ENCODE data around the gene ANTXR1. TPM values are rescaled to one million over a fixed set of nuclear protein-coding genes. Genes with fewer than 3 reads are reported as not detected.

Gene ANTXR1
- total and polyA plus RNA-seq, 2 of the 8 experiments (the other 6 are each of a cell fraction or from before 2014, with no cell fraction given), result 15.8 to 44.3 TPM

- Histone ChIP-seq H3K4me3 (ENCODE audit: extremely low read depth in 1 of 4, insufficient read depth in 2 of 4, low read depth in 3 of 4, low read length in 4 of 4) (no peak overlapping the region), H3K23me2 (ENCODE audit: low read depth, low read length) (no peaks in the 10 kb centered on the region), H3K4me2 (ENCODE audit: insufficient read depth in 1 of 2, low read depth in 2 of 2, low read length in 2 of 2) (no peak overlapping the region), H3K4me1 (replicated peaks in 1 of 4; ENCODE audit: control insufficient read depth in 3 of 4, insufficient read depth in 4 of 4, low read length in 3 of 4) (no peaks in the 10 kb centered on the region), H2BK120ac (replicated peaks; ENCODE audit: low read depth, low read length) (no peak overlapping the region), H3K23ac (ENCODE audit: insufficient read length) (no peak overlapping the region), H3K14ac (ENCODE audit: insufficient read length) (no peak overlapping the region), H3K9ac (replicated peaks in 1 of 4; ENCODE audit: extremely low read depth in 1 of 4, low read depth in 3 of 4, low read length in 3 of 4) (no peak overlapping the region), H3K27ac (ENCODE audit: low read depth, low read length) (no peak overlapping the region), H3K79me1 (ENCODE audit: low read depth, low read length) (no peaks in the 10 kb centered on the region), H4K20me1 (replicated peaks in 1 of 2; ENCODE audit: control insufficient read depth in 1 of 2, insufficient read depth in 2 of 2, low read length in 2 of 2) (peaks cover 3 to 4% of the 10 kb centered on the region in 2 experiments), H3K36me3 (ENCODE audit: control insufficient read depth in 2 of 4, insufficient read depth in 4 of 4, low read length in 3 of 4) (peaks cover 0 to 7% (median 0%) of the 10 kb centered on the region in 4 experiments; a peak in 2 of 8 replicates), H2AFZ (ENCODE audit: low read length) (no peak overlapping the region), H3K4ac (replicated peaks; ENCODE audit: insufficient read length, low read depth, low read length) (no peak overlapping the region), H2BK5ac (ENCODE audit: low read depth, low read length) (no peak overlapping the region), H2BK15ac (ENCODE audit: low read length) (no peak overlapping the region), H3K9me3 (ENCODE audit: insufficient read depth in 2 of 2, low read depth in 1 of 2, low read length in 1 of 2) (no peaks in the 10 kb centered on the region), H2BK20ac (ENCODE audit: low read length) (no peak overlapping the region), H4K8ac (ENCODE audit: extremely low read depth, insufficient read depth, low read length) (no peak overlapping the region), H2AK5ac (ENCODE audit: low read depth, low read length) (no peak overlapping the region), H3K79me2 (ENCODE audit: control insufficient read depth in 1 of 2, insufficient read depth in 2 of 2, low read length in 2 of 2) (no peaks in the 10 kb centered on the region), H2BK12ac (ENCODE audit: low read depth, low read length) (no peak overlapping the region), H3K27me3 (replicated peaks in 1 of 4; ENCODE audit: control insufficient read depth in 3 of 4, extremely low read depth in 1 of 4, insufficient read depth in 3 of 4, low read length in 3 of 4) (no peaks in the 10 kb centered on the region), H3K56ac (replicated peaks; ENCODE audit: insufficient read length, low read depth, low read length) (no peak overlapping the region), H4K91ac (replicated peaks; ENCODE audit: insufficient read length, low read length) (no peak overlapping the region), H3K18ac (ENCODE audit: extremely low read depth, low read length) (no peak overlapping the region), H4K5ac (ENCODE audit: insufficient read length, low read depth, low read length) (no peak overlapping the region)
- WGBS, 2 experiments (ENCODE audit: extremely low coverage in 1 of 2, insufficient coverage in 1 of 2, insufficient read length in 1 of 2, insufficient replicate concordance in 2 of 2, low coverage in 1 of 2, low lambda C conversion rate in 2 of 2, missing lambda C conversion rate in 1 of 2), result 92% methylated on average over 1 of the region's 1 CpG; no CpG with 5 or more reads in 1 of the 2 experiments
- POLR2A ChIA-PET (ENCODE audit: partially characterized antibody), result interaction anchor here (1.0 kb wide), 1 partner anchor 17 kb away, joined by 3 read pairs; no protein-coding TSS in a partner anchor
- no peak for FAIRE-seq
- DNase-seq (ENCODE audit: low read depth in 1 of 2, low spot score in 2 of 2), result no peak
- CTCF ChIA-PET (ENCODE audit: partially characterized antibody), result no interaction called here
- no peak for TF ChIP-seq EGR1 (IDR thresholded peaks at IDR 0.05; ENCODE audit: borderline replicate concordance, low read depth, low read length)
- no peak for TF ChIP-seq CHD2 (IDR thresholded peaks at IDR 0.05; ENCODE audit: low read length)
- no peak for TF ChIP-seq TCF12 (IDR thresholded peaks at IDR 0.05; ENCODE audit: low read depth, low read length)
Measured at GRCh38 chr2:69047625-69048145, 34.7 kb downstream of the ANTXR1 start.

Measured in H1 (cell line).